ENCODE results near the gene CADPS. TPM values are rescaled to one million over a fixed set of nuclear protein-coding genes. Genes with fewer than 3 reads are reported as not detected.
A peak's percentile ranks its signal among the peaks of the same experiment; 100 is the strongest.

The CADPS gene
- total RNA-seq, 6 experiments from 2014 or later, result not detected

DNA sequence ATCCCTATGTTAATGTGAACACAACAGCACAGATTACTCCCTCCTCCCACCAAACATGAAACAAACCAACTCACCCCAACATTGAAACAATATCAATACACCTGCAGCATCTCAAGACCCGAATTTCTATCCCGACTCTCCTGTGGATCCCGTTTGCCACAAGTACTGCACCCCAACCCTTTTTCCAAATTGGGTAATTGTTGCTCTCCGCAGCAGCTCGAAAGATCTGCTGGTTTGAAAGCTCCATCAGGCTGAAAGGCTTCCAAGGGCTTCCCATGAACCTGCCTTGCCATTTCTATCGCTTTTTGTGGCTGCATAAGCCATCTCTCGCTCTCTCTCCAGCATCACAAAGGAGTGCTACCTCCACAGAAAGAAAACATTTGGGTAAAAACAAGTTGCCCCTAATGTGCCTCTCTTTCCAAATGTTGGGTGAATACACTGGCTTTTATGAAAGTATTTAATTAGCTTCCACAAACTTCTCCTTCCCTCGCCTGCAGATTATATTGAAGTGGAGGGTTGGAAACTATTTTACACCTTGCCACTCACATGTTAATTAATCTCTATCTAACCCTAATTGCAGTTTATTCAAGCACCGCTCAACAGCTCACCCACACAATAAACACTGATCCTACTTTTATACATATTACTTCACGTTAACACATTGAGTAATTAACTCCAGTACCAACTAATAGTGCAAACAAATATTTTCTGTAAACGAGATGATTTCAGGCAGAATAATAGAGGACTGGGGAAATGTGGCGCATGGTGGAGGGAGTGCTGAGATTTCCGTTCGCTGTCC, 499.4 kb downstream of the CADPS start:
- H3K27ac Mint-ChIP-seq, result no peak overlapping the region
- no peaks in the 10 kb centered on the region for H3K36me3 Mint-ChIP-seq (ENCODE audit: low read depth)
- no peak for DNase-seq
- TF ChIP-seq, protein P1, sequence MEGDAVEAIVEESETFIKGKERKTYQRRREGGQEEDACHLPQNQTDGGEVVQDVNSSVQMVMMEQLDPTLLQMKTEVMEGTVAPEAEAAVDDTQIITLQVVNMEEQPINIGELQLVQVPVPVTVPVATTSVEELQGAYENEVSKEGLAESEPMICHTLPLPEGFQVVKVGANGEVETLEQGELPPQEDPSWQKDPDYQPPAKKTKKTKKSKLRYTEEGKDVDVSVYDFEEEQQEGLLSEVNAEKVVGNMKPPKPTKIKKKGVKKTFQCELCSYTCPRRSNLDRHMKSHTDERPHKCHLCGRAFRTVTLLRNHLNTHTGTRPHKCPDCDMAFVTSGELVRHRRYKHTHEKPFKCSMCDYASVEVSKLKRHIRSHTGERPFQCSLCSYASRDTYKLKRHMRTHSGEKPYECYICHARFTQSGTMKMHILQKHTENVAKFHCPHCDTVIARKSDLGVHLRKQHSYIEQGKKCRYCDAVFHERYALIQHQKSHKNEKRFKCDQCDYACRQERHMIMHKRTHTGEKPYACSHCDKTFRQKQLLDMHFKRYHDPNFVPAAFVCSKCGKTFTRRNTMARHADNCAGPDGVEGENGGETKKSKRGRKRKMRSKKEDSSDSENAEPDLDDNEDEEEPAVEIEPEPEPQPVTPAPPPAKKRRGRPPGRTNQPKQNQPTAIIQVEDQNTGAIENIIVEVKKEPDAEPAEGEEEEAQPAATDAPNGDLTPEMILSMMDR (IDR thresholded peaks at IDR 0.05), result no peak
- H3K4me3 Mint-ChIP-seq, result no peak overlapping the region
- no peaks in the 10 kb centered on the region for H3K9me3 Mint-ChIP-seq
- peaks cover 58% of the 10 kb centered on the region for H3K27me3 Mint-ChIP-seq (ENCODE audit: insufficient read depth)
- peaks cover 9% of the 10 kb centered on the region for H3K4me1 Mint-ChIP-seq (ENCODE audit: low read depth)

DNA sequence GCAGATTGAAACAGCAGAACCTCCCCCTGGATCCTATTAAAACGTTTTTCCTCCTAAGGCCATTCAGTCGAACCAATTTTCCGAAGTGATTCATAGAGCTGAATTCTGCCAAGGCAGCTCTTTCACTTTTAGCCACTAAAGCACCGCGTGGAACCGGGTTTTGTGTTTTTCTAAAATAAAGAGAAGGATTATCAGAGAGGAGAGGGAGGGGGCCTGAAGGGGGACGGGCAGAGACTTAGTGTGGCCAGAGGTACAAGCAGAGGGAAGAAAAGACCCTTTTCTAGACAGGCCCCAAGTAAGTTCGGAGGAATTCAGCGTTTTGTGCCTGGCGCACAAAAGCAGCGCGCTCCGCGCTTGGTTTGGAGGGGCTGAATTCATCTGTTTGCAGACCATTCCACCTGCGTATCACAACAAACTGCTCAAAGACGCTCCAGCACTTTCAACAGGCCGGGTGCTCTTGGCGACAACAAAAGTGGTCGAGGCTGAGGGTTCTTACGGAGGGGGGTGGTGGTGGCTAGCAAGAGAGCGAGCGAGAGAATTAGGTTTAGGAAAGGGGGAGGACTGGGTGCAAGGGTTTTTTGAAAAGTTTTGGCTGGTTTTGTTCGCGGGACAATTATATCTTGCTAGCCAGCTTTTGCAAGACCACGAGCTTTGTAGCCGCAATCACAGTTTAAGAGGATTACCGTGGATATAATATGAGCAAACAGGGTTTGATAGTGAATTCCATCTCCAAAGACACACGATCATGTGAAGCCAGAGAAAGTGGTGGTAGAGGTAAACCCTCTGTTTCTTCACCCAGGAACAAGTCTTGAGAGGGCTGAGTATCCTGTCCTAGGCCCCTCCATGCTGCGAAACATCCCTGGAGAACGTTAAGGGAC, 500.6 kb downstream of the CADPS start:
- no peaks in the 10 kb centered on the region for H3K36me3 Mint-ChIP-seq (ENCODE audit: low read depth)
- H3K27me3 Mint-ChIP-seq (ENCODE audit: insufficient read depth), result peaks cover 67% of the 10 kb centered on the region
- peak overlapping the region; percentile 86 for H3K4me3 Mint-ChIP-seq
- TF ChIP-seq, protein P1 (IDR thresholded peaks at IDR 0.05), result no peak
- no peak overlapping the region for H3K27ac Mint-ChIP-seq
- no peaks in the 10 kb centered on the region for H3K9me3 Mint-ChIP-seq
- peaks cover 9% of the 10 kb centered on the region for H3K4me1 Mint-ChIP-seq (ENCODE audit: low read depth)
- no peak for DNase-seq

DNA sequence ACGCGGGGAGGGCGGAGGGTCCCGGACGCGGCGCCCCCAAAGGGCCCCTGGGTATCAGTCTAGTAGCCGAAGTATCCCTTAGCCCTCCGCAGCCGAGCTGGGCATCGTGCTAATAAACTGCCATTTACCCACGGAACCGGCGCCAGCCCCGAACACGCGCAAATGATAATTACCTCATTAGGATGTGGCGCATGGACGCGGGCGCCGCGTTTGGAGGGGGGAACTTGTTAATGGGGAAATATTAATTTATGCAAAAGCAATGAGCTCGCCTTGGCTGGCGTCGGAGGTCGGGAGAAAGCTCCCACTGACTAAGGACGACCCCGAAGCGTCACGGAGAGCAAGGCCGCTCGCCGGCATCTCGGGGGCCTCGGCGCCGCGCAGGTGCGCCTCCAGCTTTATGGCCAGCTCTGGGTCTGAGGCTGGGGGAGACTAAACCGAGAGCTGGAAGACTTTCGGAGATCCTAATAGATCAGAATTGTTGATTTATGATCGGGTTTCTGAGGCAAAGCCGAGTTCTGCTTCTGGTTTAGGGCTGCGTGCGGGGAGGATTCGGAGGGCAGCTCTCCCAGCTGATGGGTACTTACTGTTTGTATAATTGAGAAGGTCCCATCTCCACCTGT, 501.4 kb downstream of the CADPS start:
- H3K27ac Mint-ChIP-seq, result no peak overlapping the region
- no peaks in the 10 kb centered on the region for H3K9me3 Mint-ChIP-seq
- peak overlapping the region; percentile 86 for H3K4me3 Mint-ChIP-seq
- DNase-seq, result no peak
- H3K4me1 Mint-ChIP-seq (ENCODE audit: low read depth), result peaks cover 9% of the 10 kb centered on the region
- H3K36me3 Mint-ChIP-seq (ENCODE audit: low read depth), result no peaks in the 10 kb centered on the region
- TF ChIP-seq, protein P1 (IDR thresholded peaks at IDR 0.05), result no peak
- peaks cover 63% of the 10 kb centered on the region for H3K27me3 Mint-ChIP-seq (ENCODE audit: insufficient read depth)

DNA sequence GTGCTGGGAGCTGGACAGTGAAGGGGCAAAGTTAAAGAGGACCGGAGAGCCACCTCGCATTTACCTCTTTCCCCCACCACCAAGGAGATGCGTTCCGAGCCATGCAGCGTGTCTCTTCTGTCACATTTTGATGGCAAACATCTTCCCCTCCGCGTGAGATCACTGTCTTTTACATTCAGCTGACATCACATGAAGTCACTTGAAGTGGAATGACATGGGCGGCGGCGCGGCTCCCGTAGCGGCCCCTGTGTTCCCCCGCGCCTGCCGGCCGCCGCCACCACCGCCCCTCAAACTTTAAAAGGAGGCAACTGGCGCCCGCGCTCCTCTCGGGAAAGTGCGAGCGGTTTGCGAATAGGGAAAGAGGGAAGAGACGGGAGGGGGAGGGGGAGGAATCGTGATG, 502.0 kb downstream of the CADPS start, which contains the start of gene FEZF2:
Gene FEZF2, minus strand, starts transcription at position 336 of the 400 bp plus-strand sequence. CDS start 682 bp downstream, outside the sequence.
- Mint-ChIP-seq H3K4me3 (peak within 1 kb of the TSS; percentile 86), H3K27ac (no peak within 1 kb of the TSS), H3K27me3 (ENCODE audit: insufficient read depth) (peaks cover 67% of the 10 kb centered on the region), H3K9me3 (no peaks in the 10 kb centered on the region), H3K4me1 (ENCODE audit: low read depth) (peaks cover 9% of the 10 kb centered on the region), H3K36me3 (ENCODE audit: low read depth) (no peaks in the 10 kb centered on the region)
- DNase-seq, result no peak
- TF ChIP-seq, protein P1 (IDR thresholded peaks at IDR 0.05), result no peak

DNA sequence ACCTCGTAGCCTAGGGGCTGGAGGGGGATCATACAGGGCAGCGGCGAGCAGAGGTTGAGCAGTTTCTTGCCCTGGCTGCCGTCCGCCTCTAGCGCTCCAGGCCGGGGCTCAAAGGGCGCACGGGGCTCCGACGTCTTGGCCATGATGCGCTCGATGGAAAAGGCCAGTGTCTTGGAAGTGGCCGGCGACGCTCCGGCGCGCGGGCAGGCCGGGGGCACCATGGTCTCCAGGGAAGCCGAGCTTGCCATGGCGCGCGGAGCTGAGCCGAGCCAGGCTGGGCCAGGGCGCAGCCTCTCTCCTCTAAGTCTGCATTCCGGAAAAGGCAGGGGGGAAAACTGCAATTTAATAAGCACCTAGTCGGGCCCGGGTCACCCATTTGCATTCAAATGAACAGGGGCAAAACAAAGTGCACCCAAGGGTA, 502.6 kb downstream of the CADPS start:
- Mint-ChIP-seq H3K4me3 (no peak overlapping the region), H3K36me3 (ENCODE audit: low read depth) (no peaks in the 10 kb centered on the region), H3K27me3 (ENCODE audit: insufficient read depth) (peaks cover 70% of the 10 kb centered on the region), H3K4me1 (ENCODE audit: low read depth) (peaks cover 9% of the 10 kb centered on the region), H3K9me3 (no peaks in the 10 kb centered on the region), H3K27ac (no peak overlapping the region)
- no peak for DNase-seq
- TF ChIP-seq, protein P1 (IDR thresholded peaks at IDR 0.05), result no peak

Measured in HFFc6 (cell line).